Myocyte (in vitro differentiated cells): ENCODE results near the gene TUBB4A. TPM values are rescaled to one million over a fixed set of nuclear protein-coding genes. Genes with fewer than 3 reads are reported as not detected.

ENCODE experiments used
- DNase-seq: peaks from one replicate; pipeline ENCODE4 v3.0.0-alpha.2; 2012; ENCODE audit warnings: low read depth
- total RNA-seq: library from RNA; depleted of rRNA; stranded (reverse); fragments of >200 nt; gene quantifications from 2 replicates; pipeline ENCODE4 v1.2.3, GENCODE V29; 2014

Gene TUBB4A
- total RNA-seq, 1 donor from 2014 or later, result not detected

DNA sequence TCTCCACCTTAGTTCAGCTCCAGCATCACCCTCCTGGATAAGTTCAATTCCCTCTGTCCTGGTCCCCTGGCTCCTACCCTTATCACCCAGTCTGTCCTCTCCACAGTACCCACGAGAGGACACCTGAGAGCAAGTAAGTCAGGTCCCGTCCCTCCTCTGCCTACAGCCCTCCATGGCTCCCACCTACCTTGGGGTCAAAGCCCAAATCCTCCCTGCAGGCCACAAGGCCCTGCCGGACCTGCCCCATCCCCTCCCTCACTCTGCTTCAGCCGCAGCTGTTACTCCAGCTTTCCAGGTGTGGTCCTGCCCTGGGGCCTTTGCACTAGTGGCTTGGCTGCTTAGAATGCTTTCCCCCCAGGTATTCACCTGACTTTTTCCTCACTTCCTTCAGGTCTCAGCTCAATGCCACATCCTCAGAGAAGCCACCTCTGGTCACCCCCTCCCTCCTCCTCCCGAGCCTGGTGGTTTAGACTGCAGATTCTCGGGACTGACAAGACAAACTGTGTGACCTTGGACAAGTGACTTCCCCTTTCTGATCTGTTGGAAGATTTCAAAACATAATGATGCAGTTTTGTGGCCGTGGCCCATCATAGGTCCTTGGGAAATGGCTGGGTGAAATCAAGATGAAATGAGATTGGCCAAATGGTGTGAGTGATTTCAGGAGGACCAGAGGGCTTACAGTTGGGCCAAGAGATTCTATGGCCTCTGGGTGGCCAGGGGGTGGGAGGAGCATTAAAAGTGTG is 3.6 kb downstream of the TUBB4A start:
- no peak for DNase-seq

- no peak for DNase-seq
Observed at GRCh38 chr19:6495947-6496346, 6.2 kb downstream of the TUBB4A start.

DNA sequence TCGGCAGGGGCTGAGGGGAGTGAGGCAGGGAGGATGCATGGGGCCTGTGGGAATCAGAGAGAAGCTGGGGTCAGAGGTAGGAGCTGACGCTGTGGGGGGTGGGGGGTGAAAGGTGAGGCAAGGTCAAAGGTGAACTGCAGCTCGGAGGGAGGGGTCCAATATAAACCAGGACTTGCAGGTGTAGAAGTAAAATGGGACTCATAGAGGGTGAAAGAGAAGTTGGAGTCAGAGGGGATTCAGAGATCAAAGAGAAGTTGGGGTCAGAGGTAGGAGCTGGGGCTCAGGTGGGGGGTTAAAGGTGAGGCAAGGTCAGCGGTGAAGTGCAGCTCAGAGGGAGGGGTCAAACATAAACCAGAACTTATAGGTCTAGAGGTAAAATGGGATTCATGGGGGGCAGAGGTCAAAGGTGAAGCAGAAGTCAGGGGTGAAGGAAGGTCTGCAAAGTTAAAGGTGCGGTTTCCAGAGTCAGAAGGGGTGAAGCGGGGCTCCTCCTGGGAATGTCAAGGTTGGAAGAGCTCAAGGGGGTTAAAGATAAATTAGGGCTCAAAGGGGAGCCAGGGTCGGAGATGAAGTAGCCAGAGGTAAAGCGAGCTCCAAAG is 7.6 kb downstream of the TUBB4A start:
- DNase-seq, result no peak

- no peak for DNase-seq
Observed at GRCh38 chr19:6491802-6492592, 10.1 kb downstream of the TUBB4A start.

DNA sequence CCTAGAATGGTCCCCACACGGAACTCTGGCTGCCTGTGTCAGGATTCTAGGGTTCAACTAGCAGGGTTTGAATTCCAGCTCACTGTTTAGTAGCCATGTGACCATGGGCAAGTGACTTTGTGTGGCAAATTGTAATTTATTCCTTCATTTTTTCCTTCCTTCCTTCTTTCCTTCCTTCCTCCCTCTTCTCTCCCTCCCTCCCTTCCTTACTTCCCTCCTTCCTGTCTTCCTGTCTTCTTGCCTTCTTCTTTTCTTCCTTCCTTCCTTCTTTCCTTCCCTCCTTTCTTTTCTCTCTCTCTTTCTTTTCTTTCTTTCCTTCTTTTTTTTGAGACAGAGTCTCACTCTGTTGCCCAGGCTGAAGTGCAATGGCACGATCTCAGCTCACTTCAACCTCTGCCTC is 12.0 kb downstream of the TUBB4A start:
- DNase-seq, result no peak

DNA sequence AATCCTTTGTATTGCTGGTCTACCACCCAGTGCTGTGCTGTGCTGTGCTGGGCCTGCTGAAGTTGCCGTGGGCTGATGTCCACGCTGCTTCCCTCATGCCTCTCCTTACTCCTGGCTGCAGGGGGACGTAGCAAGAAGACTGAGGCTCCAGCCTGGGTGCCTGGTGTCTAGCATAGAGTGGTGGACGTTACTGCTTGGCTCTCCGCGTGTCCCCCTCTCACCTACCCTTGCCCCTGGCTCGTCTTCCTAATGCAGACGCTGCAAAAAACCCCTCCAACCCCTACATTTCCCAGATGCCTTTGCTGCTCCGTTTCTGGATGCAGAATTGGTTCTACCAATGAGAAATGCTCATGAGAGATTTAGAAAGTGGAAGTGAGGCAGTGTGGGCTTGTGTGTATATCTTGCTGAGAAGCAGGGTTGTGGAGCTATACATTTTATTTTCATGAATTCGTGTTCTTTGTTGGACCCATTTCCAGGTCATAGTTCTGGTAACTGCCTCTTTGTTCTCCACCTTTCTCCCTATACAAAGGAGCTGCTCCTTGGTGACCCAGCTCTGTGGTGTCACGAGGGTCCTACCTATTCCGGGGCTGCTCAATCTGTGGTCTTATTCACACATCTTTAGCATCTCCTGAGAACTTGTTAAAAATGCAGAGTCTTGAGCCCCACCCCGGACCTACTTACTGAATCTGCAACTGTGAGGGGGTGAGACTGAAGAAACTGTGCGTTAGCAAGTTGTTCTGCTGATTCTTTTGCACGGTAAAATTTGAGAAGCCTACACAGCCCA is 12.6 kb downstream of the TUBB4A start:
- DNase-seq, result no peak

- no peak for DNase-seq
Observed at GRCh38 chr19:6484831-6485230, 17.3 kb downstream of the TUBB4A start.

- no peak for DNase-seq
Observed at GRCh38 chr19:6484230-6484629, 17.9 kb downstream of the TUBB4A start.

DNA sequence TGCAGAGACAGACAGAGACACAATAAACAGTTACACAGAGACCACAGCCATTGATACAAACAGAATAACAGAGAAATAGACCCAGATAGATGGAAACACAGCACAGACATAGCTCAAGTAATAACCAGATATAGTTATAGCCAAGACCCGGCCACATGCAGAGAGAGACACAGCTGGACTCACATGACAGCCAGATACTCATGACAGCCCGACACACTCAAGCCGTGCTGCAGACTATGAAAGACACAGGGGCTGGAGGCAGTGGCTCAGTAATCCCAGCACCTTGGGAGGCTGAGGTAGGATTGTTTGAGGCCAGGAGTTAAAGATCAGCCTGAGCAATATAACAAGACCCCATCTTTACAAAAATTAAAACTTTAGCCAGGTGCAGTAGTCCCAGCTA is 18.9 kb downstream of the TUBB4A start:
- no peak for DNase-seq

GRCh38 chr19:6482343-6482686 is 19.8 kb downstream of the TUBB4A start:
- no peak for DNase-seq

DNA sequence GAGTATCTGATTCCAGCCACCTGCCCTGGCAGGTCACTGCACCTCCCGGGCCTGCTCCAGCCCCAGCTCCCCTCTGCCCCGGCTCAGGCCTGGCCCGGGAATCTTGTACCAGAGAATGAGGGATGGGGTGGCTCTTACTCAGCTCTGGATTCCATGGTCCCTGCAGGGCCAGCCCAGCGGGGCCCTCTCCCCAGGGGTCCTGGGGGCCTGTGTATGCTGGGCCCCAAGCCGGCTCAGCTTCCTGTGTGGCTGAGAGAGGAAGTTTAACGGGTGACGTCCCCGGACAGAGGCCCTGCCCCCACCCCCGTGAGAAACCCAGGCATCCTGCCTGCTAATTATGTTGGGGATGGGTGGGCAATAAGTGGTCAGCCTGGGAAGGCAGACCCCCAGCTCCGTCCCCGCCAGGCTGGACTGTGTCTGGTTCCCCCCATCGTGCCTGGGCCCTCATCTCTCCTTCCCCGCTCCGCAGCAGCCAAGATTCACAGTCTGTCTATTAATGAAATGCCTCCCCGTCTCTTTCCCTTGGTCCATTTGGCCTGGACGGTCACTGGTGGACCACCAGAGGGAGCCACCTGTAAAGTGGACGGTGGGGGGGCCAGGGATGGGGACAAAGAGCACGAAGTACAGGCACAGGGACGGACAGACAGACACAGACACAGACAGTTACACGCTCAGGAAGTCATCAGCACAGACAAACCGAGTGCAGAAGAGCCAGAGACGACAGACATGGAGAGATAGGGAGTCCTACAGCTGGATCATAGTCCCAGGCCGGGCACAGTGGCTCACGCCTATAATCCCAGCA is 20.4 kb downstream of the TUBB4A start, which contains the start of gene DENND1C:
TSS of gene DENND1C (minus strand) at position 247 of the 802 bp plus-strand sequence. CDS start at position 155, 92 bp downstream.
- no peak for DNase-seq

- no peak for DNase-seq
Observed at GRCh38 chr19:6480848-6481415, 21.2 kb downstream of the TUBB4A start.

- DNase-seq, result no peak
Observed at GRCh38 chr19:6479836-6480398, 22.2 kb downstream of the TUBB4A start.

GRCh38 chr19:6478815-6479214 is 23.3 kb downstream of the TUBB4A start:
- DNase-seq, result no peak

DNA sequence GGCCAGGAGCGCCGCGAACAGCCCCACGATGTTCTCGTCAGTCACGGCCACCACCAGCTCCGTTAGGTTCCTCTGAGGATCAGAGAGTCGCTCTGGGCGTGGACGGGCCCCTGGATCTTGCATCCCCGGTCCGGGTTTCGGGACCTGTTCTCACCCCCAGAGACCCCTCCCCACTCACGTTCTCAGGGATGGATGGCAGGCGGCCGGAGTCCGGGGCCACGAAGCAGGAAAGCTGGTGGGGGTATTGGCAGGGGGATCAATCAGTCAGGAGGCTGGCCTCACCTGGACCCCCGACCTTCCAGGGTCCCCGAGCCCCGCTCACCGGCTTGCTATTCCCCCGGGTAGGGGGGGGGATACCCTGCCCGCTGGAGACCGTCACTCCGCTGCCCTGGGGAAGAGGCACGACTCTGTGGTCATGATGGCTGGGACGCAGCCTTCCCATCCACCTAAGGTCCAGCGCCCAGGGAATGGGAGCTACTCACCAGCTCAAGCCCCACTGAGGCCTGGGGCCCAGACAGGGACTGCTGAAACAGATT is 25.1 kb downstream of the TUBB4A start:
- no peak for DNase-seq

DNA sequence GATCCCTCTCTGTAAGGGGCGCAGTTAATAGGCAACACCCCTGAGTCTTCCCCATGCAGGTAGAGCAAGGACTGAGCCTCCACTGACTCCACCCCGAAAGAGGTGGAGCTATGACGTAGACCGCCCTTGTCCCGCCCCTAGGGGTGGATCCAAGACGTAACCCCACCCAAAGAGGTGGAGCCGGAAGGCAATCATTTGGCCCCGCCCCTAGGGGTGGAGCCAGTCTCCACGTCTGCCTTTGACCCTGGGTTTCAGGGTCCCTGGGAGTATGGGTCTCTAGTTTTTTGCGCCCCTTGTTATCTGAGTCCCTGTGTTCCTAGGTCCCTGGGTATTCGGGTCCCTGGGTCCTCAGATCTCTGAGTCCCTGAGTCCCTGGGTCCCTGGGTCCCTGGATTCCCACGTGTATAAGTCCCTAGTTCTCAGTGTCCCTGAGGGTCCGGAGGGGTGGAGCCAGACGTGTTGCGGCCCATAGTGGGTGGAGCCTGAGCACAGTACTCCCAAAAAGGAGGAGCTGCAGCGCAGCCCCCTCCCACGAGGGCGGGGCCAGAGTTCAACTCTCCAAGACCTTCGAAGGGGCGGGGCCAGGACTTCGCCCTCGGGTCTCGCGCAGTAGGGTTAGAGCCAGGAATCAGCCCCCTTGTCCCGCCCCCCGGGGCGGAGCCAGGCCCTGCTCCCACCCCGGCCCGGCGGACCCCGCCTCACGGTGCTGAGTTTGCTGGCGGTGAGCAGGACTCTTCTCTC is 25.8 kb downstream of the TUBB4A start:
- no peak for DNase-seq

GRCh38 chr19:6475321-6476108 is 26.6 kb downstream of the TUBB4A start:
- DNase-seq, result no peak

- no peak for DNase-seq
Observed at GRCh38 chr19:6473647-6474046, 28.5 kb downstream of the TUBB4A start.
